ENCODE results near the gene ZNF804B. TPM values are rescaled to one million over a fixed set of nuclear protein-coding genes. Genes with fewer than 3 reads are reported as not detected.

Gene ZNF804B
- total and polyA plus RNA-seq, 9 of the 15 experiments (the other 6 are each of a cell fraction or from before 2014, with no cell fraction given): 0.04 to 0.22 (median 0.09) TPM; not detected in 6

GRCh38 chr7:89182116-89182515 is 422.6 kb downstream of the ZNF804B start:
- Histone ChIP-seq H3K4me3 (no peak overlapping the region), H3K9ac (ENCODE audit: insufficient read depth in 1 of 2, low read depth in 2 of 2, low read length in 2 of 2) (no peak overlapping the region), H3K9me3 (replicated peaks; ENCODE audit: control insufficient read depth, insufficient read depth, low read depth, low read length) (peaks cover 1% of the 10 kb centered on the region), H3K27ac (ENCODE audit: extremely low read depth, low read depth, low read length) (no peak overlapping the region), H4K20me1 (replicated peaks; ENCODE audit: control insufficient read depth, insufficient read depth, low read length) (no peaks in the 10 kb centered on the region), H3K4me1 (replicated peaks in 1 of 2; ENCODE audit: control insufficient read depth in 2 of 2, insufficient read depth in 2 of 2, low read length in 2 of 2) (no peaks in the 10 kb centered on the region), H3K27me3 (ENCODE audit: control insufficient read depth in 2 of 2, insufficient read depth in 2 of 2, low read length in 2 of 2) (no peaks in the 10 kb centered on the region), H3K4me2 (ENCODE audit: insufficient read depth, low read length) (no peak overlapping the region), H3K9me1 (ENCODE audit: control insufficient read depth, insufficient read depth, low read length) (no peaks in the 10 kb centered on the region), H3K79me2 (ENCODE audit: control insufficient read depth, insufficient read depth, low read length) (no peaks in the 10 kb centered on the region), H2AFZ (ENCODE audit: low read depth, low read length) (no peak overlapping the region), H3K36me3 (ENCODE audit: control insufficient read depth, insufficient read depth, low read length) (no peaks in the 10 kb centered on the region)
- TF ChIP-seq KDM5B (IDR thresholded peaks at IDR 0.05; ENCODE audit: insufficient replicate concordance, low read depth, low read length) (no peak), C11orf30 (IDR thresholded peaks at IDR 0.05; ENCODE audit: low read depth) (peak; percentile 54; the same call in 1 of the 2 replicates), BCL6 (CRISPR knock-in tag; IDR thresholded peaks at IDR 0.05) (no peak), ZNF316 (IDR thresholded peaks at IDR 0.05) (peak; percentile 82), MAFK (IDR thresholded peaks at IDR 0.05; ENCODE audit: low read length) (peak; percentile 36; the same call in 1 of the 2 replicates), MAFF (IDR thresholded peaks at IDR 0.05; ENCODE audit: low read length) (peak; percentile 45; the same call in 1 of the 2 replicates), MAFG (tag; conservative IDR thresholded peaks at IDR 0.05) (peak; percentile 44; the same call in 1 of the 2 replicates)
- TF ChIP-seq, protein P1, sequence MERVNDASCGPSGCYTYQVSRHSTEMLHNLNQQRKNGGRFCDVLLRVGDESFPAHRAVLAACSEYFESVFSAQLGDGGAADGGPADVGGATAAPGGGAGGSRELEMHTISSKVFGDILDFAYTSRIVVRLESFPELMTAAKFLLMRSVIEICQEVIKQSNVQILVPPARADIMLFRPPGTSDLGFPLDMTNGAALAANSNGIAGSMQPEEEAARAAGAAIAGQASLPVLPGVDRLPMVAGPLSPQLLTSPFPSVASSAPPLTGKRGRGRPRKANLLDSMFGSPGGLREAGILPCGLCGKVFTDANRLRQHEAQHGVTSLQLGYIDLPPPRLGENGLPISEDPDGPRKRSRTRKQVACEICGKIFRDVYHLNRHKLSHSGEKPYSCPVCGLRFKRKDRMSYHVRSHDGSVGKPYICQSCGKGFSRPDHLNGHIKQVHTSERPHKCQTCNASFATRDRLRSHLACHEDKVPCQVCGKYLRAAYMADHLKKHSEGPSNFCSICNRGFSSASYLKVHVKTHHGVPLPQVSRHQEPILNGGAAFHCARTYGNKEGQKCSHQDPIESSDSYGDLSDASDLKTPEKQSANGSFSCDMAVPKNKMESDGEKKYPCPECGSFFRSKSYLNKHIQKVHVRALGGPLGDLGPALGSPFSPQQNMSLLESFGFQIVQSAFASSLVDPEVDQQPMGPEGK (CRISPR knock-in tag; IDR thresholded peaks at IDR 0.05; ENCODE audit: borderline replicate concordance): no peak
- FAIRE-seq: no peak
- DNase-seq (ENCODE audit: extremely low read depth in 1 of 4, low spot score in 3 of 4): no peak
- ChIA-PET CTCF (ENCODE audit: low intra/inter-chr PET ratio) (no interaction called here), POLR2A (no interaction called here)
- 0% methylated on average over 2 of the region's 2 CpGs for WGBS (ENCODE audit: insufficient coverage, low coverage, missing lambda C conversion rate)
- in situ Hi-C loops (cut with MboI): no loop called here
- intact Hi-C loops (cut with micrococcal nuclease): no loop called here
- no TSS peak for BruUV-seq (replicated peaks)
- ATAC-seq: no peak

Data from K562 (cell line).